ENCODE data around the gene GLG1.

Gene GLG1

DNA sequence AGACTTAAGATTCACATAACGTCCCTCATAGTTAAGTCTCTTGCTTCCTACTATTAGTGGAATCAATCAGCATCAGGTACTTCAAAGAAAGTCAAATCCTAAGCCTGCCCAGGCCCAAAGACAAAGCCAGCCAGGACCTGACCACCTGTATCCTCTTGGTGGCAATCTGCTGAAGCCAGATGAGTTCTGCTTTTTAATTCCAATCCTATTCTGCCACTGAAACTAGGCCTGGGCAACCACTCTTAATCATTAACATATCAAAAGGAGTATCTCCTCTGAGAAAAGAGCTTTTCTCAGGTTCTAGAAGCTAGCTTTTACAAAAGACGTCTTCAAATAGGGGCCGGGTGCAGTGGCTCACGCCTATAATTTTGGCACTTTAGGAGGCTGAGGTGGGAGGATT is 15.1 kb upstream of the GLG1 start:
- POLR2A ChIA-PET, result interaction anchor here (0.6 kb wide), 1 partner anchor 68 kb away, joined by 6 read pairs; no protein-coding TSS in a partner anchor
- CTCF ChIA-PET, result interaction anchor here (1.0 to 2.1 kb wide), 8 partner anchors 9 to 173 kb away, joined by 3 to 9 read pairs (median 5); no protein-coding TSS in a partner anchor
- no peak for DNase-seq (ENCODE audit: extremely low spot score)

DNA sequence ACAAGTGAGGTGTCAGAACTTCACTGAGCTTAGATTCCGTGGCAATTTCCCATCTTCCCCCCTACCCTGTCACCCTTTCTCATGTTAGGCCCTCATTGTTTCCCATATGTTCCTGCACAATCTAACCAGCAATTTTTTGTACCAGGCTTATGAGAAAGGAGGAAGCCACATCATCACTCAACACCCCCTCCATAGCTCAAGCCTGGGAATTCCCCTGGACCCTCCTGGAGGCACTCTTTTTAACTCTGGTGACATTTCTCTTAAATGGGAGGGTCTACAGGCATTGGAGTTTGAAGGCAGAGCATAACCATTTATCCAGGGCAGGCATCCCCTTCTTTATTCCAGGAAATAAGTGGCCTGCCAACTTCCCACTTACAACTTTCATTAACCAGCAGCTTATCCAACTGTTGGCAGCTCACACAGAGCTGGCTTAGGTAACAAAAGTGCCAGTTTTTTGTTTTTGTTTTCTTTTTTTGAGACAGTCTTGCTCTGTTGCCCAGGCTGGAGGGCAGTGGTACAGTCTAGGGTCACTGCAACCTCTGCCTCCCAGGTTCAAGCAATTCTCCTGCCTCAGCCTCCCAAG is 10.4 kb upstream of the GLG1 start:
- ChIA-PET CTCF (interaction anchor here (1.5 to 1.7 kb wide), 2 partner anchors 8 to 9 kb away, joined by 5 to 6 read pairs; no protein-coding TSS in a partner anchor), POLR2A (no interaction called here)
- no peak for DNase-seq (ENCODE audit: extremely low spot score)
- TF ChIP-seq, protein P1, sequence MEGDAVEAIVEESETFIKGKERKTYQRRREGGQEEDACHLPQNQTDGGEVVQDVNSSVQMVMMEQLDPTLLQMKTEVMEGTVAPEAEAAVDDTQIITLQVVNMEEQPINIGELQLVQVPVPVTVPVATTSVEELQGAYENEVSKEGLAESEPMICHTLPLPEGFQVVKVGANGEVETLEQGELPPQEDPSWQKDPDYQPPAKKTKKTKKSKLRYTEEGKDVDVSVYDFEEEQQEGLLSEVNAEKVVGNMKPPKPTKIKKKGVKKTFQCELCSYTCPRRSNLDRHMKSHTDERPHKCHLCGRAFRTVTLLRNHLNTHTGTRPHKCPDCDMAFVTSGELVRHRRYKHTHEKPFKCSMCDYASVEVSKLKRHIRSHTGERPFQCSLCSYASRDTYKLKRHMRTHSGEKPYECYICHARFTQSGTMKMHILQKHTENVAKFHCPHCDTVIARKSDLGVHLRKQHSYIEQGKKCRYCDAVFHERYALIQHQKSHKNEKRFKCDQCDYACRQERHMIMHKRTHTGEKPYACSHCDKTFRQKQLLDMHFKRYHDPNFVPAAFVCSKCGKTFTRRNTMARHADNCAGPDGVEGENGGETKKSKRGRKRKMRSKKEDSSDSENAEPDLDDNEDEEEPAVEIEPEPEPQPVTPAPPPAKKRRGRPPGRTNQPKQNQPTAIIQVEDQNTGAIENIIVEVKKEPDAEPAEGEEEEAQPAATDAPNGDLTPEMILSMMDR (IDR thresholded peaks at IDR 0.05; ENCODE audit: control extremely low read depth, extremely low read depth, low read depth, missing control alignments), result no peak

More for the DNA sequence above, 15.1 kb upstream of the GLG1 start:
- TF ChIP-seq, protein P1 (IDR thresholded peaks at IDR 0.05; ENCODE audit: control extremely low read depth, extremely low read depth, low read depth, missing control alignments), result no peak

DNA sequence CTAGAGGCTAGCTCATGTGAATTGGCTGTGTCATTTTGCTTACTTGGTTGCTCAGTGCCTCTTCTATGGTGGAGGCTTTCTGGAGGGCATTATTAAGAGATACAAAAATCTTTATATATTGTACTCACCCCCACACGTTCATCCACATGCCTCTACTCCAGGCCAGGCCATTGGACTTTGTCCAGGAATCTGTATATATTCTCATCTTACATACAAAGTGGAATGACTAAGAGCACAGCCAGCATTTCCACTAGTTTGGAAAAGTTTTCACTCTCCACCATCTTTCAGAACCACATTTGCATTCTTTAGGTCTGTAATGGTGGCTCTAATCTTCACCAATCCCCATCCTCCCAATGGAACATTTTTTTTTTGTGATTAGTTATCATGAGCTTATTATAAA is 4.8 kb upstream of the GLG1 start:
- ChIA-PET POLR2A (no interaction called here), CTCF (interaction anchor here (1.0 to 2.0 kb wide), 3 partner anchors 11 to 40 kb away, joined by 3 to 5 read pairs (median 4); no protein-coding TSS in a partner anchor)
- no peak for DNase-seq (ENCODE audit: extremely low spot score)
- TF ChIP-seq, protein P1 (IDR thresholded peaks at IDR 0.05; ENCODE audit: control extremely low read depth, extremely low read depth, low read depth, missing control alignments), result no peak

DNA sequence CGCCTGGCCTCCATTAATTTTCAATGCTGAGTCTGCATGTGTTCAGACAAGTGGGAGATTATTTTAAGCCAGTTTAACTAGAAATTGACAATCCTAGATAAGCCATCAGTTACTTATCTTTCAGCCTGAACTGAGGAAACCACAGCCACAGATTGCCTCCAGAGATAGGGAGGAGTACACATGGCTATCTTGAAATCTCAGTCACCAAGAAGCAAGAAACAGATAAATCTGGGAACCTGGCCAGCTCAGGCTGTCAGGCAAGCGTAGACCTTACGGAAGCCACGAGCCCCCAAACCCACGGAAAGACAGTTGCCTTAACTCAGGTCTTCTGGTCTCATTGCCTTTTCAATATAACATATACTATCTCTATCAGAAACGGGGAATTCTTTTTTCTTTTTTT is 2.0 kb upstream of the GLG1 start:
- DNase-seq (ENCODE audit: extremely low spot score), result no peak
- ChIA-PET CTCF (interaction anchor here (1.4 to 1.7 kb wide), 3 partner anchors 7 to 27 kb away, joined by 3 to 9 read pairs (median 6); no protein-coding TSS in a partner anchor), POLR2A (no interaction called here)
- TF ChIP-seq, protein P1 (IDR thresholded peaks at IDR 0.05; ENCODE audit: control extremely low read depth, extremely low read depth, low read depth, missing control alignments), result no peak

DNA sequence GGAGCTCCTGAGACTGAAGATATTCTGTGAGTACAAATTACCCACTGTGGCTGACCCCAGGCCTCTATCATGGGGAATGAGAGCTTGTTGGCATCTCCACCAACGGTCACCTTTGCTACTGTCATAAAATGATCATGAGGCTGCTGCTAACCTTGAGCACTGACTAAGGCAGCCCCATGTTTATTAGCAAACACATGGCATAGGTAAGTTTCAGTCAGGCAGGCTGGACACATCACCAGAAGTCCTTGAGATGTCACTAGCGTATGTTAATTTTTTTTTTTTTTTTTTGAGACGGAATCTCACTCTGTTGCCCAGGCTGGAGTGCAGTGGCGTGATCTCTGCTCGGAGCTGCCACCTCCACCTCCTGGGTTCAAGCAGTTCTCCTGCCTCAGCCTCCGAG is 1.5 kb upstream of the GLG1 start:
- POLR2A ChIA-PET, result interaction anchor here (0.6 to 0.7 kb wide), 2 partner anchors 17 to 309 kb away, joined by 3 to 8 read pairs; no protein-coding TSS in a partner anchor
- CTCF ChIA-PET, result interaction anchor here (0.9 to 1.7 kb wide), 5 partner anchors 8 to 43 kb away, joined by 3 to 9 read pairs (median 3); no protein-coding TSS in a partner anchor
- TF ChIP-seq, protein P1 (IDR thresholded peaks at IDR 0.05; ENCODE audit: control extremely low read depth, extremely low read depth, low read depth, missing control alignments), result no peak
- DNase-seq (ENCODE audit: extremely low spot score), result no peak

DNA sequence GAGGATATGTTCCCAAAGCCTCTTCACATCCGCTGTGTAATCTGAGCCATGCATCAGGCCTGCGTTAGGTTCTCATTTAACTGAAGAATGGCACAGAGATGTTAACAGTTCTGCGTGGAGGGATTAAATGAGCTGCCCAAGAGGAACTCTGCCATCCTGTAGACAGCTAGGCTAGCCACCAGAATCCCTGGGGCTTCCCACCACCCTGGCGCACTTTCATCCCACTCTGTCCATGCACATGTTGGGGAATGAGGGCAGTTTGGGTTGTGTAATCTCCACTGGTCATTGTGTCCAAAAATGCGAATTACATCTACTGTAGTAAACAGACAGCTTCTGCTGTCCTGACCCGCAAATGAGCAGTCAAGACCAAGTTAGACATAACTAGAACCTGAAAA is 1.0 kb upstream of the GLG1 start:
- ChIA-PET POLR2A (interaction anchor here (0.6 to 0.7 kb wide), 2 partner anchors 17 to 309 kb away, joined by 3 to 8 read pairs; no protein-coding TSS in a partner anchor), CTCF (interaction anchor here (0.9 to 1.7 kb wide), 5 partner anchors 8 to 44 kb away, joined by 3 to 9 read pairs (median 3); no protein-coding TSS in a partner anchor)
- DNase-seq (ENCODE audit: extremely low spot score), result no peak
- TF ChIP-seq, protein P1 (IDR thresholded peaks at IDR 0.05; ENCODE audit: control extremely low read depth, extremely low read depth, low read depth, missing control alignments), result no peak
